Activated CD4-positive, alpha-beta T cell treated with anti-CD3 and anti-CD28 coated beads, Interleukin-2, Interleukin-4, amounts not matched to agents 100 ng/mL and 50 ng/mL, durations not matched to agents 16 hours and 8 hours (primary cell): ENCODE results near the gene GRM5.
"Not testable (repeated sequence)": the region's sequence is repeated elsewhere in the genome, so short reads cannot be mapped to it uniquely, and the experiment has no call there.

Experiments
- DNase-seq: peaks from one replicate; pipeline ENCODE4 v3.0.0-alpha.2; 2020; ENCODE audit warnings: low spot score

GRM5 gene

DNA sequence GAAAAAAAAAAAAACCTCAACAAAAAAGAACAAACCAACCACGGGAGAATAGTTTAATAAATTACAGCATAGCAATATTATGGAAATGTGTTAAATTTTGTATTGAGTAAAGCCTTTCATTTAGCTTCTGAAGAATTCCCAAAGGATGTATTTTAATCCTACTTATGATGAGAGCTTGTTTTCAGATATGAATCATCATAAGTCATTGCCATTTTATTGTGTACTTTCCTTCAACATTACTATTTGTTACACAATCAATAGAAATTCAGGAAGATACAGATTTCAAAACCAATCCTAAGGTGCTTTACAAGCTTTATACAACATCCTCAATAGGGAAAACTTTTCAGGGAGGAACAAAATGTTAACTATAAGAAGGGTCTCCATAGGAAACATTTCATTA lies 527.7 kb downstream of the GRM5 start:
- no peak for DNase-seq

DNA sequence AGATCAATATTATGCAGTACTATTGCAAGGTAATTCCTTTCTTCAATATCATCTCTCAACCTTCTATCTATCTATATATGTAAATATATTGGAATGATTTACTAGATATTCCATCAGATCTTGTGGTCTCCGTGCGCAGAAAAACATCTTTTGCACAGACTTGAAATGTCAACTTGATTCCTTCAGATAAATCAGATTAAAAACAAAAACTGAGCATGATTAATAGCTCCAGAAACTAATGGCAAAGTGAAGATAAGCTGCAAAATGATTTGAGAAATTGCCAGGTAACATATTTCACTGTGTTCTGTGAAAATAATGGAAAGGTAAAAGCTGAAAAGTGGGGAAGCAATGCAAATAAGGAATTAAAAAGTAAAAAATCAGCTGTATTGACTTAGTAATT lies 528.2 kb downstream of the GRM5 start:
- DNase-seq, result no peak

DNA sequence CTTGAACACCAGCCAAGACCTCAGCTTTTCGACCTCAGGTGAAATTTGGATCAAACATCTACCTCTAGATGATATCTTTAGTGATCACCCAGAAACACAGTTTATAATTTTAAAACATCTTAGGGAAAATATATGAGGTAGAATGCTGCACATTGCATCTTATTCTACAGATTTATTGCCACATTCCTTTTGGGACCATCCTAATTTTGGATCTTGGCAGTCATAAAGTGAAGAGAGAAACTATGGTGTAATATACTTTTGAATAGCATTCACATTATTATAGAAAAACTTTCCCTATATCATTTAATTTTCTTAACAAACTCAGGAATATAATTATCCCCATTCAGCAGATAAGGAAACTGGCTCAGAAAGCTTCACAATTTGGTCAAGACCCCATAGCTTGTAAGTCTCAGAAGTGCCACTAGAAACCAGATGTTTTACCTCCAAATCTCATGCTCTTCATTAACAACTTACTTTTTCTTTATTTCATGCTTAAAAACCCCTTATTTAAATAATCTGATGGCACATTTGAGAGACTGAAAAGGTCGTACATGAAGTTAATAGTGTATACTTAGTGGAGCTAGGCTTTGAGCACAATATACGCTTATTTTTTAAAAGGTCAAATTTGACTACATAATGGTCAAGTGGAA lies 529.0 kb downstream of the GRM5 start:
- DNase-seq, result no peak

DNA sequence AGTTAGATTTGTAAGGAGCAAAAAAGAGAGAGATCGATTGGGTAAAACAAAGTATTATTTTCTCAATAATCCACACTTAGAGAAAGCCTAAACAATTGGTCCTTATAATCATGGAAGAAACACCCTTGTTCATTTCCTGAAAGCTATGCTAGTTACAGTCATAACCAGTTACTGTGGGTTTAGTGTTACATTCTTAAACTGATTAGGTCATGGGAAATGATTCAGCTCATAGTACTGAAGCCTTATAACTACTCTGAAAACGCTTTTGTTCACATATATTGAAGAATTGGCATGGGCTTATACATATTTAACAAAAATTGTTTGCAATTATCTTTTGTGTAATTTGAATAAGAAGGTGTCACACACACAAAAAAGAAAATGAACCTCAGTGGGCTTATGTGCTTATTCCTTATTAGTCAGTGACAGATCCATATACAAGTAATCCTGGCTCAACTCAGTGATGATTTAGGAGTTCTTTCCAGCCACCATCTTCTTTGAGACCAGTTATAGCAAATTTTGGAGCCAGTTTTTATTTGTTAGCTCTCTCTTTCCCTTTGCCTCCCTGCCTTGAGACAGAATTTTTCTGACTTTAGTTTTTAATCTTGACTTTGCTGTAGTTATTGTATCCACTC lies 529.8 kb downstream of the GRM5 start:
- DNase-seq, result peak; percentile 79

DNA sequence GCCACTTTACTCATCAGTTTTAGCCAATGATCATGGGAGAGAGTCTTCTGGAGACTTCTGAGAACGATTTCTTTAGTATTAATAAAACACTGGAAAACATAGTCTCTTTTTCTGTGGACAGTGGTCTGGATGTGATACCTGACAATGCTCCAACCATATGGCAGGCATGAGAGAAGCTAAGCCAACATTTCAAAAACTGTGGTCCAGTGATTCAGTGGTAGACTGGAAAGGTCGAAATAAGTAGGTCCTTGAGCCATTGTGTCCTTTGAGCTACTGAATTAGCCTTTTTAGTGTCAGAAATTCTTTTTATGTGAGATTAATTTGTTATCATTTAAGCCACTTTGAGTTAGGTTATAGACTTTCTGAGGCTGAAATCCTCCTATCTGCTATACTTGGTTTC lies 530.5 kb downstream of the GRM5 start:
- DNase-seq, result no peak

DNA sequence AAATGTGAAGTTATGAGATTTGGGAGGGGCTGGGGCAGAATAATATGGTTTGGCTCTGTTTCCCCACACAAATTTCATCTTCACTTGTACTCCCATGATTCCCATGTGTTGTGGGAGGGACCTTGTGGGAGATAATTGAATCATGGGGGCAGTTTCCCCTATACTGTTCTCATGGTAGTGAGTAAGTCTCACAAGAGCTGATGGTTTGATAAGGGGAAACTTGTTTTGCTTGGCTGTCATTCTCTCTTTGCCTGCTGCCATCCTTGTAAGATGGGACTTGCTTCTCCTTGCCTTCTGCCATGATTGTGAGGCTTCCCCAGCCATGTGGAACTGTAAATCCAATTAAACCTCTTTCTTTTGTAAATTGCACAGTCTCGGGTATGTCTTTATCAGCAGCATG lies 531.1 kb downstream of the GRM5 start:
- not testable (repeated sequence) for DNase-seq

DNA sequence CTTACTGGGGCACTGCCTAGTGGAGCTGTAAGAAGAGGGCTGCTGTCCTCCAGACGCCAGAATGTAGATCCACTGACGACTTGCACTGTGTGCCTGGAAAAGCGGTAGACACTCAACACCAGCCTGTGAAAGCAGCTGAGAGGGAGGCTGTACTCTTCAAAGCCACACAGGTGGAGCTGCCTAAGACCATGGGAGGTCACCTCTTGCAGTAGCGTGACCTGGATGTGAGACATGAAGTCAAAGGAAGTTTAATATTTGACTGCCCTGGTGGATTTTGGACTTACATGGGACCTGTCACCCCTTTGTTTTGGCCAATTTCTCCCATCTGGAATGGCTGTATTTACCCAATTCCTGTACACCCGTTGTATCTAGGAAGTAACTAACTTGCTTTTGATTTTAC lies 531.6 kb downstream of the GRM5 start:
- no peak for DNase-seq

DNA sequence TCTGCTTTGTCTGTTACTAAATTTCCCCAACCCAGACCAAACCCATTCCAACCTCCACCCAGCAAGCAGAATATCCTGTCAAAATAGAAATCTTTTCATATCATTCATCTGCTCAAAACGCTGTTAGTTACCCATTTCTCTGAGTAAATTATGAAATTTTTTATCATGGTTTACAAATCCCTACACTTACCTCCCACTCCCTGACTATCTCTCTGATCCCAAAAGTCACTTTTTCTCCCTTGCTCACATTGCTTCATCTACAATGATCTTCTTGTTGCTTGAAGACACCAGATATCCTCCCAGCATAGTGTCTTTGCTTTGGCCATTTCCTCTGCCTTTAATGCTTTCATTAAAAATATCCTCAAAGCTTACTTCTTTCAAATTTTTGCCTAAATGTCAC lies 532.8 kb downstream of the GRM5 start:
- DNase-seq, result no peak

DNA sequence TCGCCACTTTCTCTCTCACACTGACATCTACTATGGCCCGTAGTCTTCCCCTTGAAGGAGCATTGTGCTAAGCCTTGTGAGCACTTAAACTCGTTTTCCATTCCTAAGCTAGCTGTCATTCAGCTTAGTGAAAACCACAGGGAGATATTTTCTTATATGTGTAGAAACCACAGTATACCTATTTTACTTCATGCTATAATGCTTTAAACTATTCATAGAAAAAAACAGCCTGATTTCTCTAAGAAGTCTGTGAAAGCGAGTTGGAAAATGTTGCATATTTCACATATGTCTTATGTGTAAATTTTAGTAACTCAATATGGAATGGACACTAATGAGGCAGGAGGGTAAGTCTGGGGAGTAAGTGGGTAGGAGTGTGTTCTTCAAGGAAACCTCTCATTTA lies 534.0 kb downstream of the GRM5 start:
- DNase-seq, result no peak

DNA sequence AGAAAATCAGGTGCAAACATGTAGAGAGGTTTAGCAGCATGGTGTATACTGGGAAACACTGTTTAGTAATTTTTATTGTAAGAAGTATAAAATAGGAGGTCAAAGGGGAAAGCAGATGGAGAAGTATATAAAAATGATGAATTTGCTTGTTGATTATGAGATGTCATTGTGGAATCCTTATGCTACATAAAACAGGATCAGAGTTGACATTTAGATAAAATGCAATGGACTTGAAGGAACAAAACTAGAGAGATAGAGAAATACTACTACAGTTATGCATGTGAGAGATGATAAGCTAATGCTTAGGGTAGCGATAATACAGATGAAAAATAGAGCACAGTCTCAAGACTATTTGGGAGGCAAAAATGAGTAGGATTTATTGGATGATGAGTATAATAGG lies 536.4 kb downstream of the GRM5 start:
- no peak for DNase-seq

DNA sequence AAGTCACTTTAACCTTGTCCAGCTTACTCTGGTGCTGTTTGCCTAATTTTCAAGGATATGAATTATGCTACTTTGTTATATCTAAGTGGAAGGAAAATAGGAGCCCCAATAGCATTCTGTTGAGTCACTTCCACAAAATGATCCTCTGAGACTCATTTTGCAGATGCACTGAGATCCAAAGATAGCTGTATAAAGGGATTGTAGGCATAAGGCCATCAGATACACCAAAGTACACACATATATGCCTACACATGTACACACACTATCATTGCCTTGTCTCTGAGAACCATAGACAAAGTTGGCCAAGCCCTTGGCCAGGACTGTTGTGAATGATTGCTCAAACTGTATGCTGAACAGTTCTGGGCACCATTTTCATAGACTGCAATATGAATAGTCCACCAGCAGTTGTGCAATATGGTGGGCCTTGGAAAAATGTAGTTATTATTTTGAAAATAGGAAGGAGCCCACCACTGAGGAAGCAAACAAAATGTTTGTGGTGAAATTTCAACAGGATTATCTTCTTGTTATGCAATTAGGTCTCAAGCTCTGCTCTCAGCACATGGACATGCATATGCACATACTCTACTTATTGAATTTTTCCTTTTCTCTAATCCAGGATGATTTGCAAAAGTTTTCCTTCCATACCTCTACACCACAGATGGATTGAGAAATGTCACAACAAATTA lies 542.3 kb downstream of the GRM5 start:
- DNase-seq, result no peak

DNA sequence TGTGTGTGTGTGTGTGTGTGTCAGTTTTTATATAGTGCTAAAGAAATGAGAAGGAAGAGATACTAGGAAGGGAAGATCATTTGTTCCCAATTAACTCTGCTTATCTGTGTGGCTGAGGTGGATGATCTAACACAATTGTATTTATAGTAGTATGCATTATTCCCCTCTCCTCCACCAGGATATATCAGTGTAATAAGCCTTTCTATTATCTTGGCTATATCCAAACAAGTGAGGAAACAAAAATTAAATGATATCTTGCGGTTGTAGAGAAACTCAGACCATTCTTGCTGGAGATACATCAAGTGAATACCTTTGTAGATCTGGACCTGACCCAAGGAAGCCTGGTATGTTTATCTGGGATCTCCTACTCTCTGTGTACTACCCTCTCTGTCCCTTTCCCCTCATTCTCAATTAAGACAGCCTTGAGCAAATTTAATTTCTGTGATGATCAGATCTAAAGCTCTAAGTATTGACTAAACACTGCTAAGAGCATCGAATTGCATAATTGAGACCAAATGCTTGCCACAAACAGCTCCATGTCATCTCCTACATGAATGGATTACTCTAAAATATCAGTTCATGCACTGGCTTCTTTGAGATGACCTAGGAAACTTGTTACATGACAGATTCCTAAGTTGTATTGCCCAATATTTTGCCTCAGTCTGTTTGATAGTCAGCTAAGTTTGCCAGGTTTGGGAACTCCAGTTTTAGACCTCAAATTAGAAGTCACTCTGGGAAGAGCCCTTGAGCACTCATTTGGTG lies 543.0 kb downstream of the GRM5 start:
- DNase-seq, result no peak

DNA sequence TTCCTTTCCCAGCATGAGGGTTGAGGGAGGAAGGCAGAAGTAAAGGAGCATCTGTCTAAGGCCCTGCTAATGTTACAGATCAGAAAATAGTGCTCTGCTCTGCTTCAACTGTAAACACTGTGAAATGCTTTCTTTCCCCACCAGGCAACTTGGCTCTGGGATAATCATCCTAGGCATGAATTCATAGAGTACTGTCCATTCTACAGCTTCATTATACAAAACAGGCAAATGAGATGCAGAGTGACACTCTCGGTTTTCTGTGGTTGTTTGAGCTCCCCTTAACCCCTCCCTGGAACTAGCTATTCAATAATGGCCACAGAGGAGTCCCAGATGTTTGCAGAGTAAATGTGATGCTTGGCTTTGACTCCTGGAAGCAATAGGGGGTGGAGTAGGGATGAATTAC lies 544.0 kb downstream of the GRM5 start:
- no peak for DNase-seq

DNA sequence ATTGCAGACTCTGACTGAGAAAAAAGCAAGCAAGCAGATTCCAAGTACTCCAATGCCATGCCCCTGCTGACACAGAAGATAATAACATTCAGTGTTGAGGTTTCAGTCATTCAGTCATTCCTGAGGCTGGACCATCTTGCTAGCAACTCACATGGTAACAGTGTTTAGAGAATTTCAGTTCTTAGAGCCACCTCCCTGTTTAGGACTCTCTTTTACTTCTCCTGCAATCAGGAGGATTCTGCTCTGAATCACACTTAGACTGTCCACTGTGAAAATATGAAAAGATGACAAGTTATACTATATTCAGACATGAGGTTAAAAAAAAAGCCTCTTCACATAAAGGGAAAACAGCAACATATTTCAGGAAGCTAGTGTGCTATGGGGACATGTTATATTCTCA lies 544.4 kb downstream of the GRM5 start:
- DNase-seq, result no peak

DNA sequence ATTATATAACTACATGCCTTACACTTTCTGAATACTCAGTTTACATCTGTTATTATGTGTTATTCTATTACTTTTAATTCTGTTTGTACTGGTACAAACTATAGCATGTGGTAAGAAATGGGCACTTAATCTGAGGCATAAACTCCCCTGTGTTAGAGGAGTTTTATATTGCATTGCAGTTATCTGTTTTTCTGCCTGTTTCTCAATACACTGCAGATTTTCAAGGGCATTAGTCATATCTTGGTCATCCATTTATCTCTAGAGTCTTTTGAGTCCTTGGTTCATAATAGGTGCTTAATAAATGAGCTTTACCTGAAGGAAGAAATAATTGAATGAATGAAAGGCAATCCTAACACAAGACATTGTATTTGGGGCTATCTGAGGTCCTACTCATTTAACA lies 545.4 kb downstream of the GRM5 start:
- DNase-seq, result no peak

DNA sequence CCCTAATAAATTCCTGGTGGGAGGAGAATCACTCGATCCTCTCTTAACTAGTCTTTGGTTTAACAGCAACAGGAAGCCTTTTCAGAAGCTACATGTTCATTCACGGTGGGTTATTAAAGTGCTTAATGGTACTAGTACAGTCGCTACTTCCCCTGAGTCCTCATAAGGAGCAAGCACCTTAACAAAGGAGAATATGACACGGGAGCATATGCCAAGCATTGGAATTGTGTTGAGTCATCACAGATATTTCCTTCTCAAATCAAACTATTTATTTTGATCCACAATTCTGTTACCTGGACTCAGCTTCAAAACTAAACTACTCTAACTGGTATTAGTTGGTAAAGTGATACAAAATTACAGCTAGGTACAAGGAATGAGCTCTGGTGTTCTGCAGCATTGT lies 550.8 kb downstream of the GRM5 start:
- DNase-seq, result no peak

DNA sequence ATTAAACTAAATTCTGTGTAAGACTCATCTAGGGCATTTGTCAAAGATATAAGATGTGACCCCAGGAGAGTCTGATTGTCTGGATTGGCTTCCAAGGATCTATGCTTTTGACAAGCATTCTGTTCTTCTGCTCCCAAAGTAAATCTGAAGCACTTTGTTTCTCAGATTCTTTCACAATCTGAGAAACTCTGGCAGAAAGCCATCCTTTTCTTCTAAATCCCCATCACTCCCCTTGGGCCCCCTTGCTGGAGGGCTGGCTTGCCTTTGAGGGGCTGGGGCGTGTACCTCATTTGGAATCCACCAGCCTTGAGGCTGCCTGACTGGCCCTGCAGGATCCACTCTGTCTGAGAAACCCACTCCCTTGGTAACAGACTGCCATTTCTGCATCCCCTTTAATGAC lies 554.8 kb downstream of the GRM5 start:
- no peak for DNase-seq

DNA sequence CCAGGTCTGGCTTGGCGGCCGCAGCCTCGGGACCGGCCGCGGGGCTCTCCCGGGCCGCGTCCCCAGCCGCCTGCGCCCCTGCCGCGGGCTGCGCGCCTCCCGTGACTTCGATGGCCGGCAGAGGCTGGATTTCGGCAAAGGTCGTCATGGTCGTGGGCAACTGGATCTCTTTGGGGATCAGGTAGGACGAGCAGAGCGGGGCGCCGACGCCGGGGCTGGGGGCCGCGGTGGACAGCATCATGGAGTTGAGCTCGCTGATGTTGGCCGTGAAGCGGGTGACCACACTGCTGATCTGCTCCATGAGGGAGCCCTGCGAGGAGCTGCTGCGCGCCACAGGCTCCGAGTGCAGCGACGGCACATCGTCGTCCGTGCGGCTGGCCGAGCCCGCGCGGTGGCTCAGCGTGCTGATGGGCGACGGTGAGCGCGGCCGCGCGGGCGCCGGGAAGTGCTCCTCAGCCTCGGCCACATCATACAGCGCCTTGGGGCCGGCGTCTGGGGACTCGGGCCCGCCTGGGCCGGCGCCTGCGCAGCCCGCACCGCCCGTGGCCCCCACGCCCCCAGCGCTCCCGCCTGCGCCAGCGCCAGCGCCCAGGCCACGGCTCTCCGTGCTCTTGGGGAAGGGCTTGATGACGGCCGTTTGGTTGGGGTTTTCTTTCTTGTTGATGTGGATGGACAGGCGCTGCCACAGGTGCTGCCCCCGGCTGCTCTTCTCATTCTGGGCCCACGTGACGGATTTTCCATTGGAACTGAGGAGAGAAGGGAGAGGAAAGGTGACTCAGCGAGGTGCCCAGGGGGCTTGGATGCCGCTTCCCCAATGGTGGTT lies 556.8 kb downstream of the GRM5 start:
- peak; percentile 24 for DNase-seq

DNA sequence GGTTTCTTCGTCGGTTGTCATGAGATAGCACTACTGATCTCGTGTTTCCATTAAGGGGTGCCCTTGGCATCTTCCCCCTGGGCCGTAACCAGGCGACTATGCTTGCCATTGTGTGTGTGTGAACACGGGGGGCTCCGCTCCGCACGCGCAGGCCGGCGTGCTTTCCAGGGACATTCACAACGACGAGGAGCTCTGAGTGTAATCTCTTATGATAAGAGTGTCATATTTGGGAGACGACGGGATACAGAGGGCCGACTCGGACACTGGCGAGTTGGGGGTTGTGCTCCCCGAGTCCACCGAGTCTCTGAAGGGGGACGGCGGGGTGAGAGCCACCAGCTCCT lies 557.4 kb downstream of the GRM5 start:
- DNase-seq, result no peak

DNA sequence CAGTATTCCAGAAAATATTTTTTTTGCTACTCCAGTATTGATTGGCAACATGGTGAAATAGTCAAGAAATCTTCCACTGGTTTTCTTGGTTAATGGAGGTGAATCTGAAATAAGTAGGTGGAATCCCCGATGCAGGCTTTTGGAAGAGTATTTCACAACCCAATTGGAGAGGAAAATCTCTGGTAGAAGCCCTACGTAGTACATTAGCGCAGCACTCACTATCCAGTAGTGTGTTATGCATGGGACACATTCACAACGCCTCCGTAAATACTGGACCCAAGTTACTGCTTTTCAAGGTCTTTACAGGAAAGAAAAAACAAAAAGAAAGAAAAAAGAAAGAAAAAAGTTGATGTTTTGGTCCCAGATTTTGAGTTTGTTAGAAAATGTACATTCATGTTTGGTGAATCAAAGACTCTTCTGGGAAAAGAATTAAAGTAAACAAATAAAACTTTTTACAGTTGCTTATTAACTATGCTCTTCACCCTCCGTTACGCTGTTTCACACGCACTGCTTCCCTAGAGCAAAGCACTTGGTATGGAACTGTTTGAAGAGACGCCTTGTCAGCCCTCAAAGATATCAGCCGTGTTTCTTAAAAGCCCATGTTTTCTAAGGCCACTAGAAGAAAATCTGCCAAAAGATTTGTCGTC lies 557.9 kb downstream of the GRM5 start:
- no peak for DNase-seq

DNA sequence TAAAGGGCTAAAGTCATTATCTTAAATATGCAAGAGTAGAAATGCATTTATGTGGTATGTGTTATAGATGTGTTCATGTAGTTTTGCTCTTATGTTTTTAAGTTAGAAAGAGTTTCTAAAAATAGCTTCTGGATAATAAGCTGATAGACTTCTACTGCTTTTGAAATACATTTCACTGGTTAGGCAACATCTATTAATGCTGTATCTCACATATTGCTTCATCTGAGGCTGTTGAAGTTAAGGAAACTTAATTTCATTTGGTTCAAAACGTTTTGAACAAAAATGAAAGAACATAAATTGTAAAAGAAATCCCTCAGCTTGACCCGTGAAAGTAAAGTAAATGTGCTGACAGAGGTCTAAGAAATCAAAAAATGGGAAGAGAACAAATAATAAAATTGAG lies 564.2 kb downstream of the GRM5 start:
- DNase-seq, result no peak

DNA sequence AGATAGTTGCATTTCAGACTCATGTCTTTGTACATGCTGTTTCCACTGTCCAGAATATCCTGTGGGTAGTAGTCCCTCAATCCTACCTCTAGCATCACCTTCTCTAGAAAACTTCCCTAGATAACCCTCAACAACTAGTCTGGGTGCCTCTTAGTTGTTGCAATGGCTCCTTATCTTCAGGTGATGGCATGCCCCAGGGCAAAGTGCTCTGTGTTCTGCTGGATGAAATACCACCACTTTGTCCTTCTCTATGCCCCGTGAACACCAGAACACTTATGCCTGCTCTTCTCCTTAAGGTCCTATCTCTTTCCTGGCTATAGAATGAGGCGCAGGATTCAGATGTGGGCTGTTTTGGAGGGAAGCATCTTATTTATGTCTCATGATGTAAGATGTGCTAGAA lies 569.9 kb downstream of the GRM5 start:
- no peak for DNase-seq
